SJSA1 (cell line): ENCODE results near the gene TMEM259. TPM values are rescaled to one million over a fixed set of nuclear protein-coding genes. Genes with fewer than 3 reads are reported as not detected.

Experiments used
- DNase-seq, 2 experiments: peaks; one replicate each; pipeline ENCODE4 v3.0.0-alpha.2; 2015 to 2020; ENCODE audit warnings: low spot score in 2 of 2, low read depth in 1 of 2
- H3K27ac ChIP-seq: fragments of 250-450 bp; sonication (Bioruptor Pico); 2 replicates; pipeline ENCODE4 v1.5.1; 2020; ENCODE audit warnings: mild to moderate bottlenecking, moderate library complexity
- H3K27me3 ChIP-seq: fragments of 250-450 bp; sonication (Bioruptor Pico); replicated peaks from 2 replicates; pipeline ENCODE4 v1.5.1; 2020; ENCODE audit warnings: mild to moderate bottlenecking, moderate library complexity
- H3K36me3 ChIP-seq: fragments of 250-450 bp; sonication (Bioruptor Pico); 2 replicates; pipeline ENCODE4 v1.5.1; 2020; ENCODE audit warnings: mild to moderate bottlenecking
- H3K4me1 ChIP-seq: fragments of 250-450 bp; sonication (Bioruptor Pico); replicated peaks from 2 replicates; pipeline ENCODE4 v1.6.1; 2021; ENCODE audit warnings: mild to moderate bottlenecking
- H3K4me3 ChIP-seq: fragments of 250-450 bp; sonication (Bioruptor Pico); 2 replicates; pipeline ENCODE4 v1.5.1; 2020; ENCODE audit warnings: mild to moderate bottlenecking
- H3K9me3 ChIP-seq: fragments of 250-450 bp; sonication (Bioruptor Pico); replicated peaks from 2 replicates; pipeline ENCODE4 v1.5.1; 2020; ENCODE audit warnings: mild to moderate bottlenecking
- total RNA-seq: library from RNA; depleted of rRNA; stranded (reverse); fragments of >200 nt; shearing (Covaris generic); gene quantifications from 2 replicates; pipeline ENCODE4 v1.2.3, GENCODE V29; 2014

The TMEM259 gene
- total RNA-seq, 1 experiment from 2014 or later, result 122 TPM

- no peak for DNase-seq
- peaks cover 46% of the 10 kb centered on the region for H3K36me3 ChIP-seq
- peak overlapping the region; percentile 95 for H3K27ac ChIP-seq
- H3K27me3 ChIP-seq, result no peaks in the 10 kb centered on the region
- peak overlapping the region; percentile 95 for H3K4me3 ChIP-seq
- H3K9me3 ChIP-seq, result no peaks in the 10 kb centered on the region; the same call in 1 of the 2 replicates
- peaks cover 43% of the 10 kb centered on the region for H3K4me1 ChIP-seq
Observed at GRCh38 chr19:1019980-1020867, 699 bp downstream of the TMEM259 start.

- Histone ChIP-seq H3K9me3 (no peaks in the 10 kb centered on the region; the same call in 1 of the 2 replicates), H3K27ac (no peak overlapping the region)
Observed at GRCh38 chr19:1019616-1019961, 1.3 kb downstream of the TMEM259 start.

DNA sequence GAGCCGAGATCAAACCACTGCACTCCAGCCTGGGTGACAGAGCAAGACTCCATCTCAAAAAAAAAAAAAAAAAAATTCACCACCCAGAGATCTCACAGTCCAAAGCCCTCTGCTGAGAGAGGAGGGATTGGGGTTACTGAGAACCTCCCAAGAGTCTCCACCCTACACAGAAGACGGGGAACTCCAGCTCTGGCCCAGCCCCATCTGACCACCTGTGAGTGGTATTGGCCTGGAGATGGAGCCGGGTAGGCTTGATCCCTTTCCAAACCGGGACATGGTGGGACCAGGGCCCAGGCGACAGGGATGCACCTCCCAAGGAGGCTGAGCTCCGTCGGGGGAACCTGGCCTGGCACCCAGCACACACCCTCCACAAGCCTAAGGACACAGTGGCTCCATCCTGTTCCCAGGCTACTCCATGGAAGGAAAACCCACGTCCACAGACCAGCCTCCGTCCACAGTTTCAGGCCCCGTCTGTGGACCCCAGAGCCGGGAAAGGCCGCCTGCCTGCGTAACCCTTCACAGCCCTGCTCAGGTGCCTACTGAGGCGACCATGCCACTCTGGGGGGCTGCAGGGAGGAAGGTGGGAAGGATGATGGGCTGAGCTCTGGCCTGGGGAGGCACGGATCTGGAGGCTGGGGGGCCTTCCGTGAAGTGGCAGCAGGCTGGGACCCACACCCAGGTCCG is 1.8 kb downstream of the TMEM259 start:
- Histone ChIP-seq H3K4me1 (peaks cover 43% of the 10 kb centered on the region), H3K4me3 (peak overlapping the region; percentile 95; the same call in 1 of the 2 replicates), H3K27me3 (no peaks in the 10 kb centered on the region), H3K9me3 (no peaks in the 10 kb centered on the region; the same call in 1 of the 2 replicates), H3K36me3 (peaks cover 58% of the 10 kb centered on the region), H3K27ac (no peak overlapping the region)
- no peak for DNase-seq

More at GRCh38 chr19:1019616-1019961, 1.3 kb downstream of the TMEM259 start:
- Histone ChIP-seq H3K4me3 (peak overlapping the region; percentile 95), H3K27me3 (no peaks in the 10 kb centered on the region), H3K4me1 (peaks cover 43% of the 10 kb centered on the region), H3K36me3 (peaks cover 52% of the 10 kb centered on the region)
- DNase-seq, result no peak

DNA sequence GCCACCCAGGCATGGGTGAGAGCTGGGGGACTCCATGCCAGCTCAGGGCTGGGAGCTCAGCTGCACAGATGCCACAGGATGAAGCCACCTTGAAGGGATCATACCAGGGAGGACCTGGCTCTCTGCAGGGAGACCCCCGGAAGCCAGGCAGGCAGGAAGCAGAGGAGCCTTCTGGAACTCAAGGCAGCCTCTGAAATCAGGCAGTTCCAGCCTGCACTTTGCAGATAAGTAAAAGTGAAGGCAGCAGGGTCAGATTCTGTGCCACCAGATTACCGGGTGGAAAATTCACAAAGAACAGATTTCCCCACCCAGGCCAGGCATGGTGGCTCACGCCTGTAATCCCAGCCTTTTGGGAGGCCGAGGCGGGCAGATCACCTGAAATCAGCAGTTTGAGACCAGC is 2.5 kb downstream of the TMEM259 start:
- no peak overlapping the region for H3K4me3 ChIP-seq
- no peaks in the 10 kb centered on the region for H3K27me3 ChIP-seq
- H3K4me1 ChIP-seq, result peaks cover 43% of the 10 kb centered on the region
- H3K27ac ChIP-seq, result no peak overlapping the region
- DNase-seq, result no peak
- H3K36me3 ChIP-seq, result peaks cover 64% of the 10 kb centered on the region
- no peaks in the 10 kb centered on the region; the same call in 1 of the 2 replicates for H3K9me3 ChIP-seq

DNA sequence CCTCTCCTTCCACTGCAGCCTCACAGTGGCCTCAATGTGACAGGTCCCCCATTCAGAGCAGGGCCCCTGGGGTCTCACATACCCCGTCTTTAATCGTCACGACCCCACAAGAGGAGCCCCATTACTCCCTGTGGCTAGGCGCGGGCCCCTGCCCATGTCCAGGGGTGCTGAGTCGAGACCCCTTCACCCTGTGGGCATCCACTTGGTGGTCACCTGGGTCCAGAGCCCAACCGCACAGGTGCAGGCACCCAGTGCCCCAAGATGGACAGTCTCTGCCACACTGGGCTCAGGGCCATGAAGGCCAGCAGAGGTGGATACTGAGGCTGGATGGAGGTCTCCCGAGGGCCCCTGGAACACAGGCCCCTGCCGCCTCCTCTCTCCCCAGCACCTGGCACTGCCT is 3.0 kb downstream of the TMEM259 start:
- Histone ChIP-seq H3K4me3 (no peak overlapping the region), H3K36me3 (peaks cover 69% of the 10 kb centered on the region), H3K27me3 (no peaks in the 10 kb centered on the region), H3K27ac (no peak overlapping the region), H3K4me1 (peaks cover 43% of the 10 kb centered on the region), H3K9me3 (no peaks in the 10 kb centered on the region; the same call in 1 of the 2 replicates)
- DNase-seq, result no peak

DNA sequence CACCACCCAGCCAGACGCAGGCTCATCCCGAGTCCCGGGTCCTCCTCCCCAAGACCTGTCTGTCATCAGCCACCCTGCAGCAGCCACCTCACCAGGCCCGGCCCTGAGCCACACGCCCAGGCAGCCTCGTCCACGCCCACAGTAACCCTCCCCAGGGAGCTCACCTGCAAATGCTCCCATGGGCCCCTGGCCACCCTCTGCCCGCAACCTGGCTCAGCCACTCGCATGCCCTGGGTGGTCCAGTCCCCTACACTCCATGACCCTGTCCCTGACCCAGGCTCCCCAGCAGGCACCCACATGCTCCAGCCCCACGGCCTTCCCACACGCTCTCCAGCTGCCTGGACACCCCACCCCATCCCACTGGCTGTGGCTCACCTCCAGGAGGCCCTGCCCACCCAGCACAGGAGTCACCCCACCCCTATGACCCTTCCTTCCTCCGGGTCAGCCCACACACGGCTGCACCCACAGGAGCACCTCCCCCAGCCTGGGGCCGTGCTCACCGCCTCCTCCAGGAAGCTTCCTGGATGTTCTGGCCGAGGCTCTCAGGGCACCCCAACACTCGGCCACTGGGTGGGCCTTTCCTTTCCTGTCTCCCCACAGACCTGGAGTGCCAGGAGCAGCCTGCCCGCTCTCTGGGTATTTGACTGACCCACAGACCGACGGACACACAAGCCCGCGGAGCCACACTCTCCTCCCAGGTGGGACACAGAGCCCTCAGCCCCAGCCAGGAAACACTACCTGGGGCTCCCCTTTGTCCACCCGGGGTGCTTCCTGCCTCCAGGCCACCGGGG is 3.6 kb downstream of the TMEM259 start:
- no peak for DNase-seq
- Histone ChIP-seq H3K36me3 (peaks cover 74% of the 10 kb centered on the region), H3K4me3 (no peak overlapping the region), H3K4me1 (peaks cover 43% of the 10 kb centered on the region), H3K9me3 (no peaks in the 10 kb centered on the region; the same call in 1 of the 2 replicates), H3K27ac (no peak overlapping the region), H3K27me3 (no peaks in the 10 kb centered on the region)

- Histone ChIP-seq H3K9me3 (no peaks in the 10 kb centered on the region; the same call in 1 of the 2 replicates), H3K27me3 (no peaks in the 10 kb centered on the region), H3K27ac (0 out of 2 replicates have a peak overlapping the region, but pooled peaks have one; percentile 37), H3K4me1 (peaks cover 41% of the 10 kb centered on the region), H3K36me3 (peaks cover 80% of the 10 kb centered on the region), H3K4me3 (no peak overlapping the region)
- peak; percentile 42 to 70 for DNase-seq
Observed at GRCh38 chr19:1016647-1017114, 4.2 kb downstream of the TMEM259 start.

DNA sequence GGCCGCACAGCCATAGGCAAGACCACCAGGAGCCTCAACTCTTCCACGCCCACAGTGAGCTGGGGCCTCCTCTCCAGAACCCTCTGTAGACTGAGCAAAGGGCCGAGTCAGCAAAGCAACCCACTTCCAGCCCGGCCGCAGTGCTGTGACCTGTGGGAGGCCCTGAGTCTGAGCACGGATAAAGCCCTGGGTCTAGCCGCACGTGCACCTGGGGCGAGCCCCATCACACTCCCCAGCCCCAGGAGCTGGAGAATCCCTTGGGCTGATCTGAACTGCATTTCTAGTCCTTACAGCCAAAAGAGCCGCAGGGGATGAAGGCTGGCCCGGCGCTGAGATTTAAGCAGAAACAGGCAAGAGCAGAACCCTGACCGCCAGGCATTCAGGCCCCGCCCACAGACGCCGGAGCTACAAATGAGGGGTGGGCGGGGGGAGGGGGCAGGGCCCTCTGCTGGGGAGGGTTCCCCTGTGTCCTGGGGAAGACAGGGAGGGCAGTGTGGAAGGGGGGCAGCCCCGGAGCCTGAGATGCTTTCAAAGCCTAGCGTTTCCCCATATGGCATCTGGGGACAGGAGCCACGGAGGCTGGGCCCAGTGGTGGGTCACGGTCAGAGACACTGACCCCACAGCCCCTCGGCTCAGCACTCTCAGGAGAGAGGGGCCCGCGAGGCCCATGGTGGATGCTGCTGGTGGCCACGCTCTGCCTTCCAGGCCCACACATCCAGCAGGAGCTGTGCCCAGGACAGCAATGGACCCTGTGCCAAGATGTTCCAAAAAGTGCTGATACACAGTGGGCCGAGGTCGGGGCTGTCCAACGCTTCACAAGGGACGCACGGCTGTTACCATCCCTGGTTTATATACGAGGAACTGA is 4.9 kb downstream of the TMEM259 start:
- Histone ChIP-seq H3K36me3 (peaks cover 82% of the 10 kb centered on the region), H3K4me1 (peaks cover 40% of the 10 kb centered on the region), H3K27ac (0 out of 2 replicates have a peak overlapping the region, but pooled peaks have one; percentile 37), H3K27me3 (no peaks in the 10 kb centered on the region), H3K4me3 (no peak overlapping the region), H3K9me3 (no peaks in the 10 kb centered on the region; the same call in 1 of the 2 replicates)
- no peak for DNase-seq

- H3K4me1 ChIP-seq, result peaks cover 37% of the 10 kb centered on the region
- no peak overlapping the region for H3K4me3 ChIP-seq
- H3K27ac ChIP-seq, result no peak overlapping the region
- H3K9me3 ChIP-seq, result no peaks in the 10 kb centered on the region; the same call in 1 of the 2 replicates
- H3K27me3 ChIP-seq, result no peaks in the 10 kb centered on the region
- no peak for DNase-seq
- peaks cover 83% of the 10 kb centered on the region for H3K36me3 ChIP-seq
Observed at GRCh38 chr19:1015061-1015781, 5.7 kb downstream of the TMEM259 start.

DNA sequence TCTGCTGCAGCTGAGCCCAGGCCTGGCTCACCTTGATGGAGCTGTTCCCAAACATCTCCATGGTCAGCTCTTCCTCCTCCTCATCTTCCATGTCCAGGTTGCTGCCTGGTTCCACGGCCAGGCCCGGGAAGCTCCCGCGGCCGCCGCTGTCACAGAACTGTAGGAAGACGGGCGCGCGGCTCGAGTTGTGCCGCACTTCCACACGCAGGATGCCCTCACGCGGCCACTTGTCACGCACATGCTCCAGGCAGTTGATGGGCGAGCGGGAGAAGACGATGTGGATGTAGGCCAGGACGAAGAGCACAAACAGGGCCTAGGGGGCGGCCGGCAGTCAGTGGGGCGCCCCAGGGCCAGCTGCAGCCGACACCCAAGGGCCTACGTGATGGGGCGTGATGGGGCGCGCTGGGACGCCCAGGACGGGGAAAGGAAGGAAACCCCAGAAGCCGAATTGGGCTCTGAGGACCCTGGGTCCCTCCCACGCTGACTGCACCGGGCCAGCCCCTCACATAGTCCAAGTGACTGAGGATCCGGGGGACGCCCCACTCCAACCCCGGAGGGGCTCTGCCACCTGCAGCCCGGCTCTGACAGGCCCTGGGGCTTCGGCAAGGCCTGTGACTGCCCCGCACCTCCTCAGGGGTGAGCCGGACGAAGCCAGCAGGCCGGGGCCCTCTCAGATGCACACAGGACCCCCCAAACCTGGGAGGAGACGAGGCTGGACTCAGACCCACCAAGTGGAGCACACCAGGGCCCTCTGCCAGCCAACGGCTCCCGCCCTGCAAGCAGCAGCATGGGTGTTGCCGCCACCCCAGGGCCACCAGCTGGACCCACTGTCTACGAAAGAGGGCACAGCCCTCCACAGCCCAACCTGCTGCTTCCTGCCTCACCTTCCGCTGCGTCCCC is 6.5 kb downstream of the TMEM259 start:
- no peaks in the 10 kb centered on the region for H3K27me3 ChIP-seq
- peaks cover 29% of the 10 kb centered on the region for H3K4me1 ChIP-seq
- H3K27ac ChIP-seq, result no peak overlapping the region
- DNase-seq, result no peak
- H3K4me3 ChIP-seq, result no peak overlapping the region
- no peaks in the 10 kb centered on the region for H3K9me3 ChIP-seq
- H3K36me3 ChIP-seq, result peaks cover 83% of the 10 kb centered on the region

DNA sequence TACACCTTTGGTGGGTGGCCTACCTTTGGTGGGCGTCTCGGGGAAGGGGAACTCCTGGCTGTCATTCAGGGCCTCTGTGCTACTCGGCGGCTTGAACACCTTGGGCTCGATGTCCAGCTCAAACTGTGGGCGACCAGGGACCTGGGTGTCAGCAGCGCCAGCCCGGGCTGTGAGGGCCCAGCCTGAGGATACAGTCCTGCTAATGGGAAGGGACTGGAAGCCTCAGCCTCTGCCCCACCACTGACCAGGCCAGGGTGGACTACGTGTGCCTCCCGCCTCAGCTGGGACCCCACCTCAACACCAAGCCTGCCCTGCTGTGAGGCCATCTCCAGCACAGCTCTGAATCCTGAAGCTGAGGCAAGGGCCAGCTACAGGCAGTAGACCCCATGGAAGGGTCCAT is 7.7 kb downstream of the TMEM259 start:
- H3K4me3 ChIP-seq, result no peak overlapping the region
- no peaks in the 10 kb centered on the region for H3K27me3 ChIP-seq
- no peak overlapping the region for H3K27ac ChIP-seq
- peaks cover 21% of the 10 kb centered on the region for H3K4me1 ChIP-seq
- DNase-seq, result no peak
- peaks cover 83% of the 10 kb centered on the region for H3K36me3 ChIP-seq
- no peaks in the 10 kb centered on the region for H3K9me3 ChIP-seq
